Activated CD8-positive, alpha-beta T cell treated with anti-CD3 and anti-CD28 coated beads for 36 hours (primary cell): ENCODE results near the gene DOK5. TPM values are rescaled to one million over a fixed set of nuclear protein-coding genes. Genes with fewer than 3 reads are reported as not detected.

ENCODE experiments used
- ATAC-seq: fragments of 200-7000 bp; cut with Tn5 transposase; one replicate; pipeline ENCODE4 v1.10.0; 2021; ENCODE audit warnings: mild to moderate bottlenecking, moderate library complexity
- CTCF ChIA-PET: fragments of 350-600 bp; sonication (Branson Sonifier 250); formaldehyde crosslinking; loops from one replicate; lab custom pipeline; 2021; ENCODE audit warnings: antibody characterized with exemption; lab: Charles Lee
- POLR2A ChIA-PET: fragments of 350-600 bp; sonication (Branson Sonifier 250); formaldehyde crosslinking; loops from one replicate; lab custom pipeline; 2021; ENCODE audit warnings: antibody characterized with exemption; lab: Charles Lee
- DNase-seq: peaks from one replicate; pipeline ENCODE4 v3.0.0-alpha.2; 2020
- H3K27ac Mint-ChIP-seq: one replicate; pipeline ENCODE4 v1.8.0; 2021; ENCODE audit warnings: mild to moderate bottlenecking, mixed read lengths
- H3K27me3 Mint-ChIP-seq: one replicate; pipeline ENCODE4 v1.8.0; 2021; ENCODE audit warnings: mixed read lengths
- H3K36me3 Mint-ChIP-seq: one replicate; pipeline ENCODE4 v1.8.0; 2021; ENCODE audit warnings: low read depth, mixed read lengths
- H3K4me1 Mint-ChIP-seq: one replicate; pipeline ENCODE4 v1.8.0; 2021; ENCODE audit warnings: low read depth, mixed read lengths
- H3K4me3 Mint-ChIP-seq: one replicate; pipeline ENCODE4 v1.8.0; 2021; ENCODE audit warnings: mild to moderate bottlenecking, moderate library complexity, mixed read lengths
- H3K9me3 Mint-ChIP-seq: one replicate; pipeline ENCODE4 v1.8.0; 2021; ENCODE audit warnings: mixed read lengths
- intact Hi-C: fragments of 100-400 bp; cut with micrococcal nuclease; formaldehyde crosslinking; loops from one replicate; pipeline ENCODE4 v1.10.0; 2022
- total RNA-seq, 2 experiments: library from RNA; stranded (reverse); gene quantifications; one replicate each; pipeline ENCODE4 v1.2.3, GENCODE V29; 2021
- TF ChIP-seq, protein P1 (sequence below): fragments of 200-600 bp; IDR thresholded peaks from one replicate; pipeline ENCODE4 v1.8.0; 2022; ENCODE audit warnings: antibody characterized with exemption, mild to moderate bottlenecking

DOK5 gene
- total RNA-seq, 2 experiments from 2014 or later: 1.3 to 1.4 TPM

DNA sequence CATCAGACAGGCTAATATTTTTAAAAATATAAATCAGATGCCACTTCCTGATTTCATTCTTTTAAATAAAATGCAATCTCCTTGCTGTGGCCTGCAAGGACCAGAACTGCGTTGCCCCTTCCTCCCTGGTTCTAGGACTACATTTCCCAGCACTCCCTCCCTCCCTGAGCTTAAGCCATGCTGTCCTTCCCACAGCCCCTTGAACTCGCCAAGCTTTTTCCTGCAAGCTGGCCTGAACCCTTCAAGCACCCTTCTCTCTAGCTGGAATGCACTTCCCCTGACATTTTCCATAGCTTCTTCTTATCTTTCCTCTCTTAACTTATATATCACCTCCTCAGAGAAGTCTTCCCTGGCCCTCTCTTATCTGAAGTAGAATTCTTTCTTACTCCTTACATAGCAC lies 6.1 kb upstream of the DOK5 start:
- POLR2A ChIA-PET: no interaction called here
- no peak for ATAC-seq

DNA sequence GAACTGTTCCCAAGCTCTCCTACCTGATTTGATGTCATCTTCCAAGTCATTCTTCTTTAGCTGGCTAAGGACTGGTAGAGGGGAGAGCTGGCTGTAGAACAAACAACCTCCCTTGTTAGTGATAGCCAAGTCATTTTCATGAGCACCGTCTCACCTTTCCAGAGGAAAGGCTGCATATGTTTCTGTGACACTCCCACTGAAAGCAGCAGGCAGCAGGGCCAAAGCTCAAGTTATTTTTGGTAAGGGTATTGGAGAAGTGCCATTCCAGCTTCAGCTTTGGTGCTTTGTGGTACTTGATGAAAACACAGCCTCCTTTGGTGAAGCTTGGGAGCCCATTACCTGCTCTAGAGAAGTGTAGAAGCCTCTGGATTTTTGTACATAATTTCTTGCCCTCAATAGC lies 5.4 kb upstream of the DOK5 start:
- intact Hi-C loops: no loop called here
- ATAC-seq: no peak
- H3K27ac Mint-ChIP-seq: no peak overlapping the region

More for the DNA sequence above, 6.1 kb upstream of the DOK5 start:
- CTCF ChIA-PET: no interaction called here
- DNase-seq: no peak
- TF ChIP-seq, protein P1, sequence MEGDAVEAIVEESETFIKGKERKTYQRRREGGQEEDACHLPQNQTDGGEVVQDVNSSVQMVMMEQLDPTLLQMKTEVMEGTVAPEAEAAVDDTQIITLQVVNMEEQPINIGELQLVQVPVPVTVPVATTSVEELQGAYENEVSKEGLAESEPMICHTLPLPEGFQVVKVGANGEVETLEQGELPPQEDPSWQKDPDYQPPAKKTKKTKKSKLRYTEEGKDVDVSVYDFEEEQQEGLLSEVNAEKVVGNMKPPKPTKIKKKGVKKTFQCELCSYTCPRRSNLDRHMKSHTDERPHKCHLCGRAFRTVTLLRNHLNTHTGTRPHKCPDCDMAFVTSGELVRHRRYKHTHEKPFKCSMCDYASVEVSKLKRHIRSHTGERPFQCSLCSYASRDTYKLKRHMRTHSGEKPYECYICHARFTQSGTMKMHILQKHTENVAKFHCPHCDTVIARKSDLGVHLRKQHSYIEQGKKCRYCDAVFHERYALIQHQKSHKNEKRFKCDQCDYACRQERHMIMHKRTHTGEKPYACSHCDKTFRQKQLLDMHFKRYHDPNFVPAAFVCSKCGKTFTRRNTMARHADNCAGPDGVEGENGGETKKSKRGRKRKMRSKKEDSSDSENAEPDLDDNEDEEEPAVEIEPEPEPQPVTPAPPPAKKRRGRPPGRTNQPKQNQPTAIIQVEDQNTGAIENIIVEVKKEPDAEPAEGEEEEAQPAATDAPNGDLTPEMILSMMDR: no peak
- Mint-ChIP-seq H3K4me3 (no peak overlapping the region), H3K36me3 (no peaks in the 10 kb centered on the region), H3K9me3 (no peaks in the 10 kb centered on the region), H3K27ac (no peak overlapping the region), H3K27me3 (peaks cover 11% of the 10 kb centered on the region), H3K4me1 (no peaks in the 10 kb centered on the region)
- intact Hi-C loops: no loop called here

DNA sequence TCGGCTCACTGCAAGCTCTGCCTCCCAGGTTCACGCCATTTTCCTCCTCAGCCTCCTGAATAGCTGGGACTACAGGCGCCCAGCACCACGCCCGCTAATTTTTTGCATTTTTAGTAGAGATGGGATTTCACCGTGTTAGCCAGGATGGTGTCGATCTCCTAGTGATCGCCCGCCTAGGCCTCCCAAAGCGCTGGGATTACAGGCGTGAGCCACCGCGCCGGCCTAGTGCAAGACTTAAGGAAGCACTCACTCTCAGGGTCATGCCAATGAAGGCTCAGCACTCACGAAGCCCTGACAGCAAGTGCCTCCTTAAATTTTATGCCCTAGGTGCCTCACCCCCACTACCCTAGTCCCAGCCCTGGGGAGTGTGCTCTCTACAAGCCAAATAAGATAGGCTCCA lies 4.7 kb upstream of the DOK5 start:
- Mint-ChIP-seq H3K27ac (no peak overlapping the region), H3K9me3 (no peaks in the 10 kb centered on the region), H3K4me1 (no peaks in the 10 kb centered on the region), H3K27me3 (peaks cover 19% of the 10 kb centered on the region), H3K36me3 (no peaks in the 10 kb centered on the region), H3K4me3 (no peak overlapping the region)
- CTCF ChIA-PET: no interaction called here
- TF ChIP-seq, protein P1: no peak
- intact Hi-C loops: no loop called here
- DNase-seq (no peak), ATAC-seq (no peak)
- POLR2A ChIA-PET: no interaction called here

More for the DNA sequence above, 5.4 kb upstream of the DOK5 start:
- TF ChIP-seq, protein P1: no peak
- Mint-ChIP-seq H3K4me3 (no peak overlapping the region), H3K9me3 (no peaks in the 10 kb centered on the region), H3K36me3 (no peaks in the 10 kb centered on the region), H3K4me1 (no peaks in the 10 kb centered on the region), H3K27me3 (peaks cover 18% of the 10 kb centered on the region)
- POLR2A ChIA-PET: no interaction called here
- no peak for DNase-seq
- CTCF ChIA-PET: interaction anchor here (0.6 kb wide), 1 partner anchor 262 kb away, joined by 3 read pairs; the partner anchor contains the start of gene PFDN4

DNA sequence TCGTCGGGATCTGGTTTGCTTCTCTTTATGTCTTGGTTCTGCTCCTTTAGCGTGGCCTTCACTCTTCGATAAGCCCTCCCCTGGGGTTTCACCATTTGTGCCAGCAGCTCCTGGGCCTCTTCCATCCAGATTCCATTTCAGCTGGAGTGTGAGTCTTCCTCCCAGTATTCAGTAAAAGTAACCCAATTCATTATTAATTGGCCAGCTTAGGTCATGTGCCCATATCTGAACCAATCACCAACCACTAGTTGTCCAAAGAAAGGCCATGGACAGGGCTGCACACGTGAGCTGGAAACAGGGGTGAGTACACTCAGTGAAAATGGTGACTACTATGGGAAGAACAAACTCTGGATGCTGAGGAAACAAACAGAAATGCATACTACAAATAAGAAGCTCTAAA lies 2.8 kb upstream of the DOK5 start:
- Mint-ChIP-seq H3K9me3 (no peaks in the 10 kb centered on the region), H3K4me1 (no peaks in the 10 kb centered on the region), H3K36me3 (no peaks in the 10 kb centered on the region), H3K27me3 (peaks cover 38% of the 10 kb centered on the region), H3K27ac (no peak overlapping the region), H3K4me3 (no peak overlapping the region)
- intact Hi-C loops: no loop called here
- POLR2A ChIA-PET: no interaction called here
- DNase-seq (no peak), ATAC-seq (no peak)
- CTCF ChIA-PET: no interaction called here
- TF ChIP-seq, protein P1: no peak

DNA sequence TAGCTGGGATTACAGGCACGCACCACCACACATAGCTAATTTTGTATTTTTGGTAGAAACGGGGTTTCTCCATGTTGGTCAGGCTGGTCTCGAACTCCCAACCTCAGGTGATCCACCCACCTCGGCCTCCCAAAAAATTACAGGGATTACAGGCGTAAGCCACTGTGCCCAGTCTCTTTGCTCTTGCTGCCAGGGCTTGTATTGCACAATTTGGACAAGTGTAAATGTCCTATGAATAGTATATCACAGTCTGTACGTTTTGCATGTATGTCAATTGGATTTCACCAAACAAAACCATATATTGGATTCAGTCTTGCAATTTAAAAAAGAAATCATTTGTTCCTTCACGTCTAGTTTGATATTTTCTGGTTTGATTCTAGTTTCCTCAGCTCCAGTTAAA lies 2.1 kb upstream of the DOK5 start:
- Mint-ChIP-seq H3K4me3 (no peak overlapping the region), H3K36me3 (no peaks in the 10 kb centered on the region), H3K9me3 (no peaks in the 10 kb centered on the region), H3K27me3 (peaks cover 42% of the 10 kb centered on the region), H3K27ac (no peak overlapping the region), H3K4me1 (no peaks in the 10 kb centered on the region)
- CTCF ChIA-PET: no interaction called here
- POLR2A ChIA-PET: no interaction called here
- TF ChIP-seq, protein P1: no peak
- intact Hi-C loops: no loop called here
- DNase-seq (no peak), ATAC-seq (no peak)
